ENCODE results near the gene DSC1.

Gene DSC1

DNA sequence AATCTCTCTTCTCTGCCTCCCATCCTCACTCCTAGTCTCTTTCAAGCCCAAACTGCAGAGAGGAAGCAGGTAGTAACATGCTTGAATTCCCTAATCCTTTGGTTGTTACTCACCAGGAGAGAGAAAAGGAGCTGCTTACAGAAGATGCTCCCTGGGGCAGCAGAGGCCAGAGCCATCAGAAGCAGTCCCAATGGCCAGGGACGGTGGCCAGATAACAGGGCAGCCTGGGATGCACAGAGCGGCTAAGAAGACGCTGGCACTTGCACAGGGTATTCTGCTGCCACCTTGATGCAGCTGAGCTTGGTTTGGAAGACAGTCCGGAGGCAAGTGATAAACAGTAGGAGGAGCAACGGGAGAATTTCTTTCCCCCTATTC, 250 bp downstream of the DSC1 start:
- TF ChIP-seq, protein P1, sequence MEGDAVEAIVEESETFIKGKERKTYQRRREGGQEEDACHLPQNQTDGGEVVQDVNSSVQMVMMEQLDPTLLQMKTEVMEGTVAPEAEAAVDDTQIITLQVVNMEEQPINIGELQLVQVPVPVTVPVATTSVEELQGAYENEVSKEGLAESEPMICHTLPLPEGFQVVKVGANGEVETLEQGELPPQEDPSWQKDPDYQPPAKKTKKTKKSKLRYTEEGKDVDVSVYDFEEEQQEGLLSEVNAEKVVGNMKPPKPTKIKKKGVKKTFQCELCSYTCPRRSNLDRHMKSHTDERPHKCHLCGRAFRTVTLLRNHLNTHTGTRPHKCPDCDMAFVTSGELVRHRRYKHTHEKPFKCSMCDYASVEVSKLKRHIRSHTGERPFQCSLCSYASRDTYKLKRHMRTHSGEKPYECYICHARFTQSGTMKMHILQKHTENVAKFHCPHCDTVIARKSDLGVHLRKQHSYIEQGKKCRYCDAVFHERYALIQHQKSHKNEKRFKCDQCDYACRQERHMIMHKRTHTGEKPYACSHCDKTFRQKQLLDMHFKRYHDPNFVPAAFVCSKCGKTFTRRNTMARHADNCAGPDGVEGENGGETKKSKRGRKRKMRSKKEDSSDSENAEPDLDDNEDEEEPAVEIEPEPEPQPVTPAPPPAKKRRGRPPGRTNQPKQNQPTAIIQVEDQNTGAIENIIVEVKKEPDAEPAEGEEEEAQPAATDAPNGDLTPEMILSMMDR (IDR thresholded peaks at IDR 0.05; ENCODE audit: insufficient read depth, low read length, poor library complexity, severe bottlenecking) = no peak
- no peak for TF ChIP-seq EZH2phosphoT487 (conservative IDR thresholded peaks at IDR 0.05; ENCODE audit: low read length)
- Histone ChIP-seq H3K9ac (ENCODE audit: low read length) (no peak overlapping the region), H3K36me3 (ENCODE audit: low read length) (no peaks in the 10 kb centered on the region), H4K20me1 (ENCODE audit: low read depth, low read length) (no peaks in the 10 kb centered on the region), H3K27ac (ENCODE audit: low read depth, low read length) (no peak overlapping the region), H3K9me2 (replicated peaks; ENCODE audit: insufficient read depth, low read length) (0 out of 2 replicates have a peak, but pooled peaks cover 3% of the 10 kb centered on the region), H3K27me3 (ENCODE audit: low read length) (no peaks in the 10 kb centered on the region), H3K4me3 (ENCODE audit: insufficient read depth, low read length, poor library complexity, severe bottlenecking) (no peak overlapping the region), H3K79me2 (ENCODE audit: insufficient read depth, low read length) (no peaks in the 10 kb centered on the region), H3F3A (ENCODE audit: insufficient read depth) (no peaks in the 10 kb centered on the region), H3K4me2 (ENCODE audit: low read depth, low read length, poor library complexity, severe bottlenecking) (no peak overlapping the region), H2AFZ (ENCODE audit: low read depth, low read length, severe bottlenecking) (no peak overlapping the region), H3K9me3 (ENCODE audit: insufficient read depth, low read length) (no peaks in the 10 kb centered on the region)

DNA sequence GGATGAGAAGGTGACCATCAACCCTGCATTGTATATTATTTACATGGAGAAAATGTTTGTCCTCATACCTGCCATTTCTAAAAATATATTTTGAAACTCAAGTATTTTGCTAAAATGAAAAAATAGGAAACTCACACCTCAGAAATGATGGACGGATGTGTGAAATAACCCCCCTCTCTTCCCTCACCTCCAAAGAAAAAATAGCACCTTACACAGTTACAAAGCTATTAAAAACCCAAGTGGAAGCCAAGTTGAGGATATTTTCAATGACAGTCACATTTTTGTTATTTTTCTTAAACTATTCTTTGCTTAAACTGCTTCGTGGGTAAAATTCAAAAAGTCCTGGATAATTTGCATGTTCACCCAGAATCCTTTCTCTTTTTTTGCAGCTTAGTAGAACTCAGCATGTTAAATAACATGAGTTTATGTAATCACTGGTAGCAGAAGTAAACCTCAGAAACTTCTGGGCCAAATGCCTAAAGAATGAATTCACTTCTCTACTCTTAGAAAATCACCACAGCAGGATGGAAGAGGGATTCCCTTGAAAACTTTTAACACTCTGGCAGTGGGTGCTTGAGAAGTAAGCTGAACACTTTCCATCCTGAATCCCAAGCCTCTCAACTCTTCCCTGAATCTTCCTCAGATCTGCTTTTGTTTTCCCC, 768 bp downstream of the DSC1 start:
- Histone ChIP-seq H3K4me2 (ENCODE audit: low read depth, low read length, poor library complexity, severe bottlenecking) (no peak overlapping the region), H2AFZ (ENCODE audit: low read depth, low read length, severe bottlenecking) (no peak overlapping the region), H4K20me1 (ENCODE audit: low read depth, low read length) (no peaks in the 10 kb centered on the region), H3K9ac (ENCODE audit: low read length) (no peak overlapping the region), H3K4me3 (ENCODE audit: insufficient read depth, low read length, poor library complexity, severe bottlenecking) (no peak overlapping the region), H3K9me3 (ENCODE audit: insufficient read depth, low read length) (no peaks in the 10 kb centered on the region), H3K27me3 (ENCODE audit: low read length) (no peaks in the 10 kb centered on the region), H3F3A (ENCODE audit: insufficient read depth) (no peaks in the 10 kb centered on the region), H3K9me2 (replicated peaks; ENCODE audit: insufficient read depth, low read length) (0 out of 2 replicates have a peak, but pooled peaks cover 3% of the 10 kb centered on the region), H3K79me2 (ENCODE audit: insufficient read depth, low read length) (no peaks in the 10 kb centered on the region), H3K36me3 (ENCODE audit: low read length) (no peaks in the 10 kb centered on the region), H3K27ac (ENCODE audit: low read depth, low read length) (no peak overlapping the region)
- no peak for TF ChIP-seq EZH2phosphoT487 (conservative IDR thresholded peaks at IDR 0.05; ENCODE audit: low read length)
- TF ChIP-seq, protein P1 (IDR thresholded peaks at IDR 0.05; ENCODE audit: insufficient read depth, low read length, poor library complexity, severe bottlenecking) = no peak

DNA sequence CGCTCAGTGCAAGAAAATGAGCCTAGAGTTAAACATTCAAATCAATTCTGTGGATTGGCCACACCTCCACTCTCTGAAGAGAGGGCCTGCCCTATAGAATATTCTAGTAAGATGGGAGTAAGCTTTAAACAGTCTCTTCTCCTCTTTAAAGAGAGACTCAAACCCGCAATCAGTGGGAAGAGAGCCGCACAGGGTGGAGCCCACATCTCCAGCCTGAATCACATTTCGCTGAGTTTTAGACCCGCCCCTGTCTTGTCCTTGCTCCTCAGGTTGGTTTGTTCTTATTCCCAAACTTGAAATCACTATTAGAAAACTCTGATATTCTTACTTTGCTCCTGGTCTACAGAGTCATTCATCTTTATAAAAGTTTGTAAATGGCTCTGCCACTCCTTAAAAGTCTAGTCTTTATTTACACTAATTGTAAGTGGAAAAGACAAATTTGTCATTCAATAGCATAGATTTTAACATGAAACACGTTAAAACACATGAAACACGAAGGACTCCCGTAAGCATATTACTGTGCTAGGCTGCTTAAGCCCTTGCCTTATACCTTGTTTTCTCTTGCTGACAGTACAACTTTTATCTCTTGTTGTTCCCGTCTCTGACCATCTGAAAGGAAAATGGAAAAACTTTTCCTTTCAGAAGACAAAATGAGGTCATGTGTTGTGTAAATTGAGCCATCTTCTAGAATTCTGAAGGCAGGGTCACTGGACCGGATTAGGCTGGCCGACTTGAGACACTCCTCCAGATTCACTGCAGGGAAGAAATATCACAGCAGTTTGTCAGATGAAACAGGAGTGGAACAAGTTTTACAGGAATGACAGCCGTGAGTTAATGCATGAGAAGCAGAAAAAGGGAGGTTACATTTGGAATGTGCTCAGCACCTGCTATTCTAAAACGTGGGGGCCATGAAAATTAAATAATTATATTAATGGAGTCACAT, 5.6 kb downstream of the DSC1 start:
- Histone ChIP-seq H2AFZ (ENCODE audit: low read depth, low read length, severe bottlenecking) (no peak overlapping the region), H3K4me2 (ENCODE audit: low read depth, low read length, poor library complexity, severe bottlenecking) (no peak overlapping the region)

More for the DNA sequence above, 5.6 kb downstream of the DSC1 start:
- Histone ChIP-seq H3F3A (ENCODE audit: insufficient read depth) (no peaks in the 10 kb centered on the region), H3K79me2 (ENCODE audit: insufficient read depth, low read length) (no peaks in the 10 kb centered on the region), H3K36me3 (ENCODE audit: low read length) (no peaks in the 10 kb centered on the region), H3K9me3 (ENCODE audit: insufficient read depth, low read length) (no peaks in the 10 kb centered on the region), H4K20me1 (ENCODE audit: low read depth, low read length) (no peaks in the 10 kb centered on the region), H3K4me3 (ENCODE audit: insufficient read depth, low read length, poor library complexity, severe bottlenecking) (no peak overlapping the region), H3K9me2 (replicated peaks; ENCODE audit: insufficient read depth, low read length) (no peaks in the 10 kb centered on the region), H3K9ac (ENCODE audit: low read length) (no peak overlapping the region), H3K27ac (ENCODE audit: low read depth, low read length) (no peak overlapping the region), H3K27me3 (ENCODE audit: low read length) (no peaks in the 10 kb centered on the region)
- TF ChIP-seq EZH2phosphoT487 (conservative IDR thresholded peaks at IDR 0.05; ENCODE audit: low read length) = no peak
- TF ChIP-seq, protein P1 (IDR thresholded peaks at IDR 0.05; ENCODE audit: insufficient read depth, low read length, poor library complexity, severe bottlenecking) = no peak

Measured in SU-DHL-6 (cell line).